ENCODE results near the gene BCL2L1. TPM values are rescaled to one million over a fixed set of nuclear protein-coding genes. Genes with fewer than 3 reads are reported as not detected.
"Not testable (repeated sequence)": the region's sequence is repeated elsewhere in the genome, so short reads cannot be mapped to it uniquely, and the experiment has no call there.

BCL2L1 gene
- total RNA-seq, 2 experiments from 2014 or later: 87.9 to 89.2 TPM

- peaks cover 4% of the 10 kb centered on the region for H3K4me1 Mint-ChIP-seq (ENCODE audit: low read depth)
- CTCF ChIA-PET: interaction anchor here (0.5 to 2.7 kb wide), 3 partner anchors 8 to 275 kb away, joined by 6 to 19 read pairs (median 6); no protein-coding TSS in a partner anchor
Observed at GRCh38 chr20:31642837-31643236, 79.8 kb downstream of the BCL2L1 start.

DNA sequence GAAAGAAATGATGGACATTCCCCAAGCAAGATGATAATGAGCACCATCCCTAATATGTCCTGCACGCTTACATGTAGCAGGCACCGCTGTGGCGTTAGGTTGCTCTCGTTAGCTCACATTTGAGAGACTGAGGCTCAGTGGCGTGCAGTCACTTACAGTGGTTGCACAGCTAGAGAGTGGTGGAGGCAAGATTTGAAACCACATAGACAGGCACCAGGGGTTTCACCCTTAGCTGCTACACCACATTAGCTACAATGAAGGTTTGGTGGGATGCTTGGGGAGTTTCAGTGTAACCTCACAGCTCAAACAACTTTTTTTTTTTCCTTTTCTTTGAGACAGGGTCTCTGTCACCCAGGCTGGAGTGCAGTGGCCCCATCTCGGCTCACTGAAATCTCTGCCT, 81.3 kb downstream of the BCL2L1 start:
- intact Hi-C loops (cut with micrococcal nuclease): no loop called here
- Mint-ChIP-seq H3K27me3 (ENCODE audit: low read depth) (no peaks in the 10 kb centered on the region), H3K4me1 (ENCODE audit: low read depth) (peaks cover 4% of the 10 kb centered on the region), H3K9me3 (no peaks in the 10 kb centered on the region), H3K4me3 (no peak overlapping the region), H3K27ac (no peak overlapping the region), H3K36me3 (ENCODE audit: low read depth) (no peaks in the 10 kb centered on the region)
- CTCF ChIA-PET: interaction anchor here (0.6 to 1.7 kb wide), 9 partner anchors 9 to 88 kb away, joined by 3 to 6 read pairs (median 3); no protein-coding TSS in a partner anchor
- no peak for DNase-seq

More at GRCh38 chr20:31642837-31643236, 79.8 kb downstream of the BCL2L1 start:
- no peaks in the 10 kb centered on the region for H3K9me3 Mint-ChIP-seq
- intact Hi-C loops (cut with micrococcal nuclease): no loop called here
- H3K4me3 Mint-ChIP-seq: no peak overlapping the region
- H3K27ac Mint-ChIP-seq: no peak overlapping the region
- H3K36me3 Mint-ChIP-seq (ENCODE audit: low read depth): no peaks in the 10 kb centered on the region
- no peak for DNase-seq
- H3K27me3 Mint-ChIP-seq (ENCODE audit: low read depth): no peaks in the 10 kb centered on the region

- H3K4me1 Mint-ChIP-seq (ENCODE audit: low read depth): peaks cover 4% of the 10 kb centered on the region
- no peaks in the 10 kb centered on the region for H3K9me3 Mint-ChIP-seq
- no peak for DNase-seq
- H3K27me3 Mint-ChIP-seq (ENCODE audit: low read depth): no peaks in the 10 kb centered on the region
- CTCF ChIA-PET: interaction anchor here (0.6 to 1.7 kb wide), 4 partner anchors 10 to 83 kb away, joined by 3 to 4 read pairs (median 4); no protein-coding TSS in a partner anchor
- no peak overlapping the region for H3K27ac Mint-ChIP-seq
- H3K36me3 Mint-ChIP-seq (ENCODE audit: low read depth): no peaks in the 10 kb centered on the region
- intact Hi-C loops (cut with micrococcal nuclease): no loop called here
- H3K4me3 Mint-ChIP-seq: no peak overlapping the region
Observed at GRCh38 chr20:31640259-31640658, 82.4 kb downstream of the BCL2L1 start.

DNA sequence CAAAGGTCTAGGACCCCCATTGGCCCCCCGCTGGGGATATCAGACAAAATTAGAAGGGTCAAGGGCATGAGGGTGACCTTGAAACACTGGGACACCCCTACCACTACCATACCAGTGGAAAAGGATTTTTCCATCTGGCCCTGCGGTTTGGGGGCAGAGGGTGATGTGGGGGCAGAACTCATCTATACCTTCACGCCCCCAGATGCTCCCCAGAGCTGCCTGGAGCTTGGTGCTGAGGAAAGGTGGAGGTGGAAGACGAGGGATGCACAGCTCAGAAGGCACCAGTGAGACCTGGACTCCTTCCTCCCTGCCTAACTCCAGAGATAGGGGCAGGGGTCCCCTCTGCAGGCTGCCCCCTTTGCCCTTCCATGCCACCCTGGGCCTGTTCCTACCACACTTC, 83.9 kb downstream of the BCL2L1 start:
- Mint-ChIP-seq H3K36me3 (ENCODE audit: low read depth) (no peaks in the 10 kb centered on the region), H3K9me3 (no peaks in the 10 kb centered on the region), H3K27ac (no peak overlapping the region), H3K4me3 (no peak overlapping the region), H3K27me3 (ENCODE audit: low read depth) (no peaks in the 10 kb centered on the region), H3K4me1 (ENCODE audit: low read depth) (peaks cover 4% of the 10 kb centered on the region)
- CTCF ChIA-PET: interaction anchor here (1.7 kb wide), 1 partner anchor 23 kb away, joined by 4 read pairs; no protein-coding TSS in a partner anchor
- intact Hi-C loops (cut with micrococcal nuclease): no loop called here
- no peak for DNase-seq

- no peaks in the 10 kb centered on the region for H3K36me3 Mint-ChIP-seq (ENCODE audit: low read depth)
- H3K27me3 Mint-ChIP-seq (ENCODE audit: low read depth): no peaks in the 10 kb centered on the region
- intact Hi-C loops (cut with micrococcal nuclease): no loop called here
- DNase-seq: no peak
- H3K4me1 Mint-ChIP-seq (ENCODE audit: low read depth): peaks cover 4% of the 10 kb centered on the region
- no peak overlapping the region for H3K4me3 Mint-ChIP-seq
- CTCF ChIA-PET: interaction anchor here (0.8 kb wide), 1 partner anchor 85 kb away, joined by 3 read pairs; no protein-coding TSS in a partner anchor
- no peaks in the 10 kb centered on the region for H3K9me3 Mint-ChIP-seq
- H3K27ac Mint-ChIP-seq: no peak overlapping the region
Observed at GRCh38 chr20:31638317-31638716, 84.4 kb downstream of the BCL2L1 start.

- no peak within 1 kb of the TSS for H3K27ac Mint-ChIP-seq
- H3K36me3 Mint-ChIP-seq (ENCODE audit: low read depth): no peaks in the 10 kb centered on the region
- CTCF ChIA-PET: interaction anchor here (0.8 kb wide), 1 partner anchor 86 kb away, joined by 3 read pairs; no protein-coding TSS in a partner anchor
- intact Hi-C loops (cut with micrococcal nuclease): no loop called here
- H3K9me3 Mint-ChIP-seq: no peaks in the 10 kb centered on the region
- H3K4me3 Mint-ChIP-seq: no peak within 1 kb of the TSS
- H3K27me3 Mint-ChIP-seq (ENCODE audit: low read depth): no peaks in the 10 kb centered on the region
- no peak for DNase-seq
- H3K4me1 Mint-ChIP-seq (ENCODE audit: low read depth): no peaks in the 10 kb centered on the region
Observed at GRCh38 chr20:31637660-31638059, 85.0 kb downstream of the BCL2L1 start, which contains the start of gene COX4I2. TSS of gene COX4I2 (plus strand) at chr20:31637912. CDS start at chr20:31639018, 1,106 bp downstream.

- Mint-ChIP-seq H3K4me3 (no peak overlapping the region), H3K4me1 (ENCODE audit: low read depth) (no peaks in the 10 kb centered on the region), H3K27ac (no peak overlapping the region), H3K9me3 (no peaks in the 10 kb centered on the region), H3K36me3 (ENCODE audit: low read depth) (no peaks in the 10 kb centered on the region), H3K27me3 (ENCODE audit: low read depth) (no peaks in the 10 kb centered on the region)
- CTCF ChIA-PET: interaction anchor here (0.5 to 6.1 kb wide), 38 partner anchors 9 to 214 kb away, joined by 3 to 81 read pairs (median 3); partner anchors contain the start of genes BCL2L1, ID1 and TPX2
- DNase-seq: no peak
- intact Hi-C loops (cut with micrococcal nuclease): loop anchor here (5.0 kb wide), 1 partner anchor 214 kb away; the partner anchor contains the start of gene FOXS1
Observed at GRCh38 chr20:31633339-31633914, 89.2 kb downstream of the BCL2L1 start.

DNA sequence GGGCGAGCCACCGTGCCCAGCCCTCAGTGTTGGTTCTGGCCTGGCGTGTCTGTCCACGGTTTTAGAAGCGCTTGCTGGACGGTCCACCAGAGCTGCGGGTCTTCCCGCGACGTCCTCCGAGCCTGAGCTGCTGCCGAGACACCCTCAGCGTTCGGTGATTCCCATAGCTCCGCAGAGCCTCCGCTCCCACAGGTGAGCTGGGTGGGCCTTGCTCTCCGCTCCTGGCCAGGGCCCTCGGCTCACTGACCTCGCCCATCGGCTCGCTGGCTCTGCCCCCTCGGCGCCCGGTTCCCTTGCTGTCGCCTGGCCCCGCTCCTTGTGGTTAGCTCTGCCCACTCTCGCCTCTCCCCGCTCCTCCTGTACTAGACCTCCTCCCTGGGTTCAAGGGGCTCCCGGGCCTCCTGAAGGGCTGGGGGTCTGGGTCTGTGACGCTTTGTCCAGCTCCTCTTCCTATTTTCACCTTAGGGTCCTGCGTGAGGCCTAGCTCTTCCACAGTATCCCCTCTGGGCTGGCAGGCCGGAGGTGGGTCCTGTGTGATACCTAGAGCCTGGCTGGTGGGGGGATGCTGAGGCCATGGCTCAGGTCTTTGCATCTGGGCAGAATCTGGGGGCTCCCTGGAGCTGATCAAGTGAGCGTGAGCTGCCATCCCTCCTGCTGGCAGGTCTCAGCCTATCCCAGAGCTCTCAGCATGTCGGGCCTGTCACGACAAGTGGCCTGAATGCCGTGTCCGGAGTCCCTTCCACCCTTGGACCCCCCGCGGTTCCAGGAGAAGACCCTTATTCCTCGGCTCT, 89.9 kb downstream of the BCL2L1 start:
- no peaks in the 10 kb centered on the region for H3K4me1 Mint-ChIP-seq (ENCODE audit: low read depth)
- H3K27ac Mint-ChIP-seq: no peak overlapping the region
- CTCF ChIA-PET: interaction anchor here (0.6 to 6.1 kb wide), 13 partner anchors 8 to 215 kb away, joined by 3 to 81 read pairs (median 7); partner anchors contain the start of genes BCL2L1 and TPX2
- intact Hi-C loops (cut with micrococcal nuclease): loop anchor here (5.0 kb wide), 1 partner anchor 215 kb away; the partner anchor contains the start of gene FOXS1
- peaks cover 2% of the 10 kb centered on the region for H3K9me3 Mint-ChIP-seq
- no peaks in the 10 kb centered on the region for H3K27me3 Mint-ChIP-seq (ENCODE audit: low read depth)
- no peak overlapping the region for H3K4me3 Mint-ChIP-seq
- no peak for DNase-seq
- H3K36me3 Mint-ChIP-seq (ENCODE audit: low read depth): no peaks in the 10 kb centered on the region

DNA sequence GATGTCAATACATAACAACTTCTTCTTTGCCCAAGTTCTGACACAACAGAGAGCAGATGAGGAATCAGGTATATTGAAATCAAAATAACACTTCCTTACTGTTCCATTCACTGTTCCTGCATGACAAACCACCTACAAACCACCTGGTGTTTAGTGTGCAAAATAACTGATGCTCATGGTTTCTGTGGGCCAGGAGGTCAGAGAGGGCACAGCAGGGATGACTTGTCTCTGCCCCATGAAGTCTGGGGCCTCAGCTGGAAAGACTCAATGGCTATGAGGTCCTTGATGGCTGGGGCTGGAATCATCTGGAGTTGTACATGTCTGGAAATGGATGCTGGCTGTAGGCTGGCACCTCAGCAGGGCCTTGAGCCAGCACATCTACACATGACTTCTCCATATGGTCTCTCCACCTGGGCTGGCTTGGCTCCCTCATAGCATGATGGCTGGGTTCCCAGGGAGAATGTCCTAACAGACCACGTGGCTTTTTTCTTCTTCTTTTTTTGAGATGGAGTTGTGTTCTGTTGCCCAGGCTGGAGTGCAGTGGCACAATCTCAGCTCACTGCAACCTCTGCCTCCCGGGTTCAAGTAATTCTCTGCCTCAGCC, 92.4 kb downstream of the BCL2L1 start:
- DNase-seq: no peak
- Mint-ChIP-seq H3K4me3 (no peak overlapping the region), H3K9me3 (peaks cover 2% of the 10 kb centered on the region), H3K36me3 (ENCODE audit: low read depth) (no peaks in the 10 kb centered on the region), H3K27me3 (ENCODE audit: low read depth) (no peaks in the 10 kb centered on the region), H3K27ac (no peak overlapping the region), H3K4me1 (ENCODE audit: low read depth) (no peaks in the 10 kb centered on the region)
- CTCF ChIA-PET: interaction anchor here (1.2 kb wide), 1 partner anchor 108 kb away, joined by 3 read pairs; no protein-coding TSS in a partner anchor
- intact Hi-C loops (cut with micrococcal nuclease): loop anchor here (5.0 kb wide), 1 partner anchor 217 kb away; the partner anchor contains the start of gene FOXS1

DNA sequence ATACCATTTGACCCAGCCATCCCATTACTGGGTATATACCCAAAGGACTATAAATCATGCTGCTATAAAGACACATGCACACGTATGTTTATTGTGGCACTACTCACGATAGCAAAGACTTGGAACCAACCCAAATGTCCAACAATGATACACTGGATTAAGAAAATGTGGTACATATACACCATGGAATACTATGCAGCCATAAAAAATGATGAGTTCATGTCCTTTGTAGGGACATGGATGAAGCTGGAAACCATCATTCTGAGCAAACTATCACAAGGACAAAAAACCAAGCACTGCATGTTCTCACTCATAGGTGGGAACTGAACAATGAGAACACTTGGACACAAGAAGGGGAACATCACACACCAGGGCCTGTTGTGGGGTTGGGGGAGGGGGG, 94.6 kb downstream of the BCL2L1 start:
- H3K27ac Mint-ChIP-seq; intact Hi-C loops (cut with micrococcal nuclease); DNase-seq; H3K27me3 Mint-ChIP-seq (ENCODE audit: low read depth); H3K4me1 Mint-ChIP-seq (ENCODE audit: low read depth); H3K36me3 Mint-ChIP-seq (ENCODE audit: low read depth); H3K9me3 Mint-ChIP-seq; H3K4me3 Mint-ChIP-seq: not testable (repeated sequence)
- CTCF ChIA-PET: interaction anchor here (2.0 kb wide), 1 partner anchor 15 kb away, joined by 10 read pairs; no protein-coding TSS in a partner anchor

GRCh38 chr20:31626534-31626933, 96.1 kb downstream of the BCL2L1 start:
- CTCF ChIA-PET: interaction anchor here (0.7 to 2.0 kb wide), 3 partner anchors 13 to 97 kb away, joined by 3 to 10 read pairs (median 4); no protein-coding TSS in a partner anchor
- H3K36me3 Mint-ChIP-seq (ENCODE audit: low read depth); H3K4me3 Mint-ChIP-seq; DNase-seq; H3K9me3 Mint-ChIP-seq; H3K4me1 Mint-ChIP-seq (ENCODE audit: low read depth); intact Hi-C loops (cut with micrococcal nuclease); H3K27ac Mint-ChIP-seq; H3K27me3 Mint-ChIP-seq (ENCODE audit: low read depth): not testable (repeated sequence)

DNA sequence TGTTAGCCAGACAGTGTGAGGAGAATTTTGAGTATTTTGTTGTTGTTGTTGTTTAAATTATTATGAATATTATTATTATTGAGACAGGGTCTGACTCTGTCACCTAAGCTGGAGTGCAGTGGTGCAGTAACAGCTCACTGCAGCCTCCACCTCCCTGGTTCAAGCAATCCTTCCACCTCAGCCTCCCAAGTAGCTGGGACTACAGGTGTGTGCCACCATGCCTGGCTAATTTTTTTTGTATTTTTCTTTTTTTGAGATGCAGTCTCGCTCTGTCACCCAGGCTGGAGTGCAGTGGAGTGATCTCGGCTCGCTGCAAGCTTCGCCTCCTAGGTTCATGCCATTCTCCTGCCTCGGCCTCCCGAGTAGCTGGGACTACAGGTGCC, 99.6 kb downstream of the BCL2L1 start:
- H3K4me3 Mint-ChIP-seq; DNase-seq; H3K27ac Mint-ChIP-seq; CTCF ChIA-PET; H3K36me3 Mint-ChIP-seq (ENCODE audit: low read depth); H3K27me3 Mint-ChIP-seq (ENCODE audit: low read depth); H3K4me1 Mint-ChIP-seq (ENCODE audit: low read depth); H3K9me3 Mint-ChIP-seq; intact Hi-C loops (cut with micrococcal nuclease): not testable (repeated sequence)

All from activated naive CD4-positive, alpha-beta T cell treated with anti-CD3 and anti-CD28 coated beads for 36 hours (primary cell).